Upper lobe of left lung (tissue), 6 donors: ENCODE results near the gene DNALI1. TPM values are rescaled to one million over a fixed set of nuclear protein-coding genes. Genes with fewer than 3 reads are reported as not detected.
"Not testable (repeated sequence)": the region's sequence is repeated elsewhere in the genome, so short reads cannot be mapped to it uniquely, and the experiment has no call there.

Experiments
- ATAC-seq, 2 donors: fragments of 200-7000 bp; cut with Tn5 transposase; one replicate each; pipeline ENCODE4 v1.9.1; 2022; ENCODE audit warnings: mild to moderate bottlenecking in 2 of 2, moderate library complexity in 2 of 2; ENCODE audit not compliant: low FRiP score in 2 of 2
- DNase-seq, 2 donors: peaks; one replicate each; pipeline ENCODE4 v3.0.0-alpha.2; 2019 to 2020
- H3K27ac ChIP-seq, 4 donors: fragments of 200-600 bp; sonication (generic); one replicate each; pipeline ENCODE4 v1.5.1; 2016 to 2019
- H3K27me3 ChIP-seq, 4 donors: fragments of 200-600 bp; sonication (generic); one replicate each; pipeline ENCODE4 v1.5.1; 2017 to 2019
- H3K36me3 ChIP-seq, 4 donors: fragments of 200-600 bp; sonication (generic); one replicate each; pipeline ENCODE4 v1.5.1; 2016 to 2019
- H3K4me1 ChIP-seq, 4 donors: fragments of 200-600 bp; sonication (generic); one replicate each; pipeline ENCODE4 v1.5.1; 2018 to 2019
- H3K4me3 ChIP-seq, 4 donors: fragments of 200-600 bp; sonication (generic); one replicate each; pipeline ENCODE4 v1.5.1; 2017 to 2019; ENCODE audit warnings: mild to moderate bottlenecking in 2 of 4, moderate library complexity in 1 of 4
- H3K9me3 ChIP-seq, 4 donors: fragments of 200-600 bp; sonication (generic); one replicate each; pipeline ENCODE4 v1.5.1; 2018 to 2019
- CTCF ChIP-seq, 6 experiments: fragments of 450-650 bp in 4 of 6; fragments of 200-600 bp in 2 of 6; sonication (generic) in 2 of 6; IDR thresholded peaks; one replicate each; pipeline ENCODE4 v1.5.1; 2016 to 2019; ENCODE audit warnings: antibody characterized with exemption in 6 of 6
- EP300 ChIP-seq, 4 donors: sonication (generic); formaldehyde crosslinking; IDR thresholded peaks; one replicate each; pipeline ENCODE4 v1.5.1; 2017; ENCODE audit warnings: antibody characterized with exemption in 4 of 4, control low read depth in 2 of 4
- POLR2A ChIP-seq, 4 donors: fragments of 450-650 bp; IDR thresholded peaks; one replicate each; pipeline ENCODE4 v1.5.1; 2016 to 2017; ENCODE audit warnings: antibody characterized with exemption in 4 of 4, mild to moderate bottlenecking in 2 of 4
- POLR2AphosphoS5 ChIP-seq, 2 donors: sonication (generic); formaldehyde crosslinking; IDR thresholded peaks; one replicate each; pipeline ENCODE4 v1.5.1; 2017; ENCODE audit warnings: antibody characterized with exemption in 2 of 2
- WGBS, 2 donors: methylation state at CpG; one replicate each; pipeline ENCODE4 v1.1.5; 2017 to 2018; 5-methylcytosine and 5-hydroxymethylcytosine counted together
- total RNA-seq, 6 donors: library from RNA; depleted of rRNA in 4 of 6; stranded (reverse); fragments of >200 nt in 4 of 6; gene quantifications; one replicate each; pipeline versions ENCODE4 v1.1.0 to v1.2.1, GENCODE V29; 2016 to 2021
- donor health status: DM: no; HTN: no; CAD: no; lungs with moderate emphysema.
- donor health status: DM: no; HTN: yes; CAD: no; lungs with severe emphysema.

The DNALI1 gene
- total RNA-seq, 6 donors from 2014 or later = 12.3 to 41.9 (median 23.4) TPM

DNA sequence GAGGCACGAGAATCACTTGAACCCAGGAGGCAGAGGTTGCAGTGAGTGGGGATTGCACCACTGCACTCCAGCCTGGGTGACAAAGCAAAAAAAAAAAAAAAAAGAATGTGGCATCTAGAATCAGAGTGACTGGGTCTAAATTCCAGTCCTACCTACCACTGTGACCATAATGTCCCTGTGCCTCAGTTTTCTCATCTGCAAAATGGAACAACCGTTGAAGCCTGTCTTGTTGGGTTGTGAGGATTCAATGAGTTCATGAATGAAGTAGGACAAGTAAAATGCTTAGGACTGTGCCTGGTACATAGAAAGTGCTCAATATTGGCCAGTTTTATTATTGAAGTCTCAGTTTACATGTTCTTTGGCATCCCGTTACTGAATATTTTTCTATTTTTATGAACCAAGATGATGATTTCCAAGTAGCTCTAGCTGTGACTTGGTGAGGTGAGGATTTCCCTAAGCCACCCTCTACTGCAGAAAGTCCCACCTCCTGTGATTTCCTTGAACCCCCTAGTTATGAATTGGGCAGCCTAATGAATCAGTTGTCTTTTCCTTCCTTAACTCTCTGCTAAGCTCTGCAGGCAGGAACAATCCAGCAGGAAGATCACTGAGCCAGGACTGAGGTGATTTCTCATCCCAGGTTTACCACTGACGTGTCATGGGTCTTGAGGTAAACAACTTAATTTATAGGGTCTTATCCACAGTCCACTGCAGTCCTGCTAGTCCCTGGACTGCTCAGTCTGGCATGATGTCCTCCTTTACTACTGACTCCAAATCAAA lies 23.2 kb upstream of the DNALI1 start:
- Histone ChIP-seq H3K4me1 (peaks cover 6 to 12% (median 9%) of the 10 kb centered on the region in 4 donors), H3K4me3 (no peak overlapping the region), H3K9me3 (no peaks in the 10 kb centered on the region), H3K27ac (peak overlapping the region; percentile 47 to 76 (median 57)), H3K27me3 (no peaks in the 10 kb centered on the region), H3K36me3 (peaks cover 0 to 33% (median 22%) of the 10 kb centered on the region in 4 donors)
- WGBS, 2 donors = 83 to 87% methylated on average over 4 of the region's 4 CpGs
- no peak for ATAC-seq
- DNase-seq = no peak
- TF ChIP-seq CTCF (IDR thresholded peaks at IDR 0.05) = no peak
- no peak for TF ChIP-seq POLR2AphosphoS5 (IDR thresholded peaks at IDR 0.05)
- TF ChIP-seq EP300 (IDR thresholded peaks at IDR 0.05) = no peak
- TF ChIP-seq POLR2A (IDR thresholded peaks at IDR 0.05) = no peak

- WGBS, 2 donors = 61 to 75% methylated on average over 2 of the region's 2 CpGs
- ATAC-seq = no peak
- TF ChIP-seq POLR2AphosphoS5 (IDR thresholded peaks at IDR 0.05) (no peak), EP300 (IDR thresholded peaks at IDR 0.05) (no peak), CTCF (IDR thresholded peaks at IDR 0.05) (no peak), POLR2A (IDR thresholded peaks at IDR 0.05) (no peak)
- H3K9me3 ChIP-seq = no peaks in the 10 kb centered on the region
- peaks cover 19 to 70% (median 50%) of the 10 kb centered on the region in 4 donors for H3K36me3 ChIP-seq
- no peak for DNase-seq
- H3K4me1 ChIP-seq = peaks cover 6 to 12% (median 9%) of the 10 kb centered on the region in 4 donors
- peak overlapping the region in 1 of 4 donors; percentile 35 for H3K27ac ChIP-seq
- no peak overlapping the region for H3K4me3 ChIP-seq
- no peaks in the 10 kb centered on the region for H3K27me3 ChIP-seq
These were observed 19.4 kb upstream of the DNALI1 start for GRCh38 chr1:37537378-37537777.

GRCh38 chr1:37539154-37539553 lies 17.6 kb upstream of the DNALI1 start:
- H3K36me3 ChIP-seq = peaks cover 23 to 88% (median 58%) of the 10 kb centered on the region in 4 donors
- not testable (repeated sequence) for H3K27ac ChIP-seq, H3K27me3 ChIP-seq, H3K4me3 ChIP-seq, DNase-seq, ATAC-seq, H3K9me3 ChIP-seq, H3K4me1 ChIP-seq
- WGBS, 2 donors = 89 to 95% methylated on average over 10 of the region's 10 CpGs

GRCh38 chr1:37540036-37540785 lies 16.5 kb upstream of the DNALI1 start:
- no peak for ATAC-seq
- Histone ChIP-seq H3K36me3 (peaks cover 23 to 99% (median 64%) of the 10 kb centered on the region in 4 donors), H3K4me1 (no peaks in the 10 kb centered on the region), H3K27me3 (no peaks in the 10 kb centered on the region), H3K4me3 (no peak overlapping the region), H3K9me3 (no peaks in the 10 kb centered on the region), H3K27ac (no peak overlapping the region)
- TF ChIP-seq POLR2AphosphoS5 (IDR thresholded peaks at IDR 0.05) (no peak), EP300 (IDR thresholded peaks at IDR 0.05) (no peak), CTCF (IDR thresholded peaks at IDR 0.05) (no peak), POLR2A (IDR thresholded peaks at IDR 0.05) (no peak)
- no peak for DNase-seq
- 96% methylated on average over 30 of the region's 30 CpGs for WGBS, 2 donors

DNA sequence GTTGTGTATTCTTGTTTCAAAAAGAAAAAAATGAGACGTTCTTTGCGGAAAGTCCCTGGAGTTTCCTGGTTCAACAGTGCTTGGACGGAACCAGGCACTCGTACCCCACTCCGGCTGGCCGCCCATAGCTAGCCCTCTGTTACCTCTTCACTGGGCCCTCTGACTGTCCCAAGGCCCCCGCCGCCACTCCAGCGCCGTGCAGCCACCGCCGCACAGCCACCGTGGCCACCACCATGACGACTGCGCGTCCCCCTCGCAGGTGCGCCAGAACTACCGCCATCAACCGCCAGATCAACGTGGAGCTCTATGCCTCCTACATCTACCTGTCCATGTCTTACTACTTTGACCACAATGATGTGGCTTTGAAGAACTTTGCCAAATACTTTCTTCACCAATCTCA lies 12.2 kb upstream of the DNALI1 start:
- Histone ChIP-seq H3K27me3 (no peaks in the 10 kb centered on the region), H3K4me3 (no peak overlapping the region), H3K36me3 (peaks cover 22 to 99% (median 59%) of the 10 kb centered on the region in 4 donors), H3K27ac (no peak overlapping the region), H3K4me1 (no peaks in the 10 kb centered on the region), H3K9me3 (no peaks in the 10 kb centered on the region)
- no peak for TF ChIP-seq EP300 (IDR thresholded peaks at IDR 0.05)
- TF ChIP-seq POLR2AphosphoS5 (IDR thresholded peaks at IDR 0.05) = no peak
- no peak for TF ChIP-seq CTCF (IDR thresholded peaks at IDR 0.05)
- TF ChIP-seq POLR2A (IDR thresholded peaks at IDR 0.05) = no peak
- DNase-seq (peak in 1 of 2 donors; percentile 65), ATAC-seq (no peak)
- WGBS, 2 donors = 95 to 97% methylated on average over 21 of the region's 21 CpGs
